HG02938 (cell line): ENCODE results near the gene NOP53.
"Not testable (repeated sequence)": the region's sequence is repeated elsewhere in the genome, so short reads cannot be mapped to it uniquely, and the experiment has no call there.

ENCODE experiments used
- ATAC-seq: cut with Tn5 transposase; IDR thresholded peaks from one replicate; pipeline ENCODE4 v1.9.1; 2021; ENCODE audit warnings: mild to moderate bottlenecking, moderate library complexity; ENCODE audit not compliant: unreplicated experiment

The NOP53 gene

GRCh38 chr19:47803148-47803547 lies 57.8 kb downstream of the NOP53 start:
- ATAC-seq, result not testable (repeated sequence)

GRCh38 chr19:47803671-47804070 lies 58.3 kb downstream of the NOP53 start:
- not testable (repeated sequence) for ATAC-seq

- ATAC-seq, result not testable (repeated sequence)
Measured at GRCh38 chr19:47804451-47804850, 59.1 kb downstream of the NOP53 start, which contains the start of gene TPRX1. TPRX1 (minus strand) TSS chr19:47804551; CDS start chr19:47804539, 12 bp downstream.

- no peak for ATAC-seq
Measured at GRCh38 chr19:47805313-47805712, 60.0 kb downstream of the NOP53 start.

- no peak for ATAC-seq
Measured at GRCh38 chr19:47806435-47806834, 61.1 kb downstream of the NOP53 start.
